K562 (cell line): ENCODE measurements around the gene ZNF709. TPM values are rescaled to one million over a fixed set of nuclear protein-coding genes. Genes with fewer than 3 reads are reported as not detected.
A peak's percentile ranks its signal among the peaks of the same experiment; 100 is the strongest.

Source experiments
- E2F3 ChIP-seq: fragments of 250-450 bp; sonication (Bioruptor Pico); IDR thresholded peaks from 2 replicates; pipeline ENCODE4 v1.4.0; 2020; ENCODE audit warnings: mild to moderate bottlenecking
- FOXP1 ChIP-seq: sonication (generic); formaldehyde crosslinking; IDR thresholded peaks from 2 replicates; pipeline ENCODE4 v1.8.0; 2022; ENCODE audit warnings: mild to moderate bottlenecking, missing genetic modification reagents
- HMGN3 ChIP-seq: IDR thresholded peaks from 2 replicates; pipeline ENCODE4 v1.6.1; 2011; ENCODE audit warnings: borderline replicate concordance, low read depth, mild to moderate bottlenecking, mixed read lengths, low read length; ENCODE audit not compliant: insufficient read length; ENCODE audit errors: extremely low read depth
- PHF21A ChIP-seq: fragments of 450-650 bp; IDR thresholded peaks from 2 replicates; pipeline ENCODE4 v1.6.1; 2017; ENCODE audit warnings: low read depth, borderline replicate concordance
- TAF7 ChIP-seq: fragments of 450-650 bp; IDR thresholded peaks from 2 replicates; pipeline ENCODE4 v1.6.1; 2016; ENCODE audit warnings: missing genetic modification characterization, missing compliant biosample characterization
- TEAD4 ChIP-seq, 2 experiments: sonication (generic) in 1 of 2; formaldehyde crosslinking in 1 of 2; IDR thresholded peaks; 2 replicates each; pipeline versions ENCODE4 v1.6.1 to v1.8.0; 2012 to 2022; ENCODE audit warnings: borderline replicate concordance in 1 of 2, inconsistent platforms in 1 of 2, low read length in 1 of 2, mild to moderate bottlenecking in 1 of 2, missing genetic modification reagents in 1 of 2
- XRCC3 ChIP-seq: fragments of 450-650 bp; IDR thresholded peaks from 2 replicates; pipeline ENCODE4 v1.6.1; 2017; ENCODE audit warnings: mild to moderate bottlenecking, moderate library complexity
- polyA plus RNA-seq, 8 experiments: library from polyadenylated mRNA; depleted of rRNA in 4 of 8; stranded (reverse) in 5 of 8; unstranded in 3 of 8; fragments of >200 nt; fragmentation: Nextera tagmentation in 2 of 8; fragmentation: Illumina TruSeq in 1 of 8; extraction: Ambion mirVana in 2 of 8; extraction: Trizol in 1 of 8; gene quantifications; 2 replicates each; pipeline versions ENCODE4 v1.2.1 to v1.2.3, GENCODE V29; 2011 to 2014; ENCODE audit warnings: inconsistent platforms in 1 of 8, missing spikeins in 1 of 8
- total RNA-seq, 7 experiments: library from RNA; depleted of rRNA in 6 of 7; stranded (reverse); fragments of >200 nt in 6 of 7; fragmentation: Illumina TruSeq in 2 of 7; extraction: Trizol in 2 of 7; gene quantifications; 2 replicates each; pipeline versions ENCODE4 v1.2.1 to v1.2.3, GENCODE V29; 2011 to 2021; ENCODE audit warnings: low replicate concordance in 1 of 7
- TF ChIP-seq, protein P1 (sequence below): IDR thresholded peaks from 2 replicates; pipeline ENCODE4 v1.6.1; 2016; ENCODE audit warnings: missing genetic modification characterization, missing compliant biosample characterization
- TF ChIP-seq, protein P2 (sequence below): sonication (generic); formaldehyde crosslinking; IDR thresholded peaks from 2 replicates; pipeline ENCODE4 v1.8.1; 2023; ENCODE audit warnings: mild to moderate bottlenecking, missing genetic modification reagents
- TF ChIP-seq, protein P3 (sequence below), 2 experiments: fragments of 450-650 bp in 1 of 2; sonication (generic) in 1 of 2; formaldehyde crosslinking in 1 of 2; IDR thresholded peaks; 2 replicates each; pipeline versions ENCODE4 v1.7.1 to v1.9.0; 2016 to 2022; ENCODE audit warnings: inconsistent platforms in 1 of 2, mild to moderate bottlenecking in 1 of 2, missing genetic modification reagents in 1 of 2

Gene ZNF709
- total and polyA plus RNA-seq, 9 of the 15 experiments (the other 6 are each of a cell fraction or from before 2014, with no cell fraction given) = 0.07 to 0.69 (median 0.18) TPM

DNA sequence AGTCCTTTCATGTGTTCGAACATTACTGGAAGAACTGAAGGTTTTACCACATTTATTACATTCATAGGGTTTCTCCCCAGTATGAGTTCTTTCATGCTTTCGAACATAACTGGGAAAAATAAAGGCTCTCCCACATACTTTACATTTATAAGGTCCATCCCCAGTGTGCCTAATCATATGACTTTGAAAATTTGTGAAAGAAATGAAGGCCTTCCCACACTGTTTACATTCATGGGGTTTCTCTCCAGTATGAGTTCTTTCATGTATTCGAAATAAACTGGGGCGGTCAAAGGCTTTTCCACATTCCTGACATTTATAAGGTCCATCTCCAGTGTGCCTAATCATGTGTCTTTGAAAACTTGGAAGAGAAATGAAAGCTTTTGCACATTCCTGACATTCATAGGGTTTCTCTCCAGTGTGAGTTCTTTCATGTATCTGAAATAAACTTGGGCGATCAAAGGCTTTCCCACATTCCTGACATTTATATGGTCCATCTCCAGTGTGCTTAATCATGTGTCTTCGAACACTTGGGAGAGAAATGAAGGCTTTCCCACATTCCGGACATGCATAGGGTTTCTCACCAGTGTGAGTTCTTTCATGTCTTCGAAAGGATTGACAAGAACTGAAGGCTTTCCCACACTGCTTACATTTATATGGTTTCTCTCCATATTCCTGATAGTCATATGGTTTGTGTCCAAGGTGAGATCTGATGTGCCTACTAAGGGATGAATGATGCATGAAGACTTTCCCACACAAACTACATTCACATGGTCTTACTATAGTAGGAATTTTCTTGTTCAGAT, 42.6 kb upstream of the ZNF709 start (continued):
- TF ChIP-seq, protein P1, sequence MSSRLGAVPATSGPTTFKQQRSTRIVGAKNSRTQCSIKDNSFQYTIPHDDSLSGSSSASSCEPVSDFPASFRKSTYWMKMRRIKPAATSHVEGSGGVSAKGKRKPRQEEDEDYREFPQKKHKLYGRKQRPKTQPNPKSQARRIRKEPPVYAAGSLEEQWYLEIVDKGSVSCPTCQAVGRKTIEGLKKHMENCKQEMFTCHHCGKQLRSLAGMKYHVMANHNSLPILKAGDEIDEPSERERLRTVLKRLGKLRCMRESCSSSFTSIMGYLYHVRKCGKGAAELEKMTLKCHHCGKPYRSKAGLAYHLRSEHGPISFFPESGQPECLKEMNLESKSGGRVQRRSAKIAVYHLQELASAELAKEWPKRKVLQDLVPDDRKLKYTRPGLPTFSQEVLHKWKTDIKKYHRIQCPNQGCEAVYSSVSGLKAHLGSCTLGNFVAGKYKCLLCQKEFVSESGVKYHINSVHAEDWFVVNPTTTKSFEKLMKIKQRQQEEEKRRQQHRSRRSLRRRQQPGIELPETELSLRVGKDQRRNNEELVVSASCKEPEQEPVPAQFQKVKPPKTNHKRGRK (tag) = no peak
- no peak for TF ChIP-seq E2F3 (CRISPR knock-in tag)
- TF ChIP-seq FOXP1 = no peak
- TF ChIP-seq, protein P2, sequence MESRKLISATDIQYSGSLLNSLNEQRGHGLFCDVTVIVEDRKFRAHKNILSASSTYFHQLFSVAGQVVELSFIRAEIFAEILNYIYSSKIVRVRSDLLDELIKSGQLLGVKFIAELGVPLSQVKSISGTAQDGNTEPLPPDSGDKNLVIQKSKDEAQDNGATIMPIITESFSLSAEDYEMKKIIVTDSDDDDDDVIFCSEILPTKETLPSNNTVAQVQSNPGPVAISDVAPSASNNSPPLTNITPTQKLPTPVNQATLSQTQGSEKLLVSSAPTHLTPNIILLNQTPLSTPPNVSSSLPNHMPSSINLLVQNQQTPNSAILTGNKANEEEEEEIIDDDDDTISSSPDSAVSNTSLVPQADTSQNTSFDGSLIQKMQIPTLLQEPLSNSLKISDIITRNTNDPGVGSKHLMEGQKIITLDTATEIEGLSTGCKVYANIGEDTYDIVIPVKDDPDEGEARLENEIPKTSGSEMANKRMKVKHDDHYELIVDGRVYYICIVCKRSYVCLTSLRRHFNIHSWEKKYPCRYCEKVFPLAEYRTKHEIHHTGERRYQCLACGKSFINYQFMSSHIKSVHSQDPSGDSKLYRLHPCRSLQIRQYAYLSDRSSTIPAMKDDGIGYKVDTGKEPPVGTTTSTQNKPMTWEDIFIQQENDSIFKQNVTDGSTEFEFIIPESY (CRISPR knock-in tag) = no peak
- peak; percentile 76 for TF ChIP-seq TEAD4 (IDR thresholded peaks at IDR 0.05; ENCODE audit: low read length)
- no peak for TF ChIP-seq TEAD4 (CRISPR knock-in tag; IDR thresholded peaks at IDR 0.05; ENCODE audit: borderline replicate concordance)
- no peak for TF ChIP-seq HMGN3
- TF ChIP-seq XRCC3 = peak; percentile 99
- no peak for TF ChIP-seq TAF7 (tag)
- no peak for TF ChIP-seq PHF21A
- TF ChIP-seq, protein P3, sequence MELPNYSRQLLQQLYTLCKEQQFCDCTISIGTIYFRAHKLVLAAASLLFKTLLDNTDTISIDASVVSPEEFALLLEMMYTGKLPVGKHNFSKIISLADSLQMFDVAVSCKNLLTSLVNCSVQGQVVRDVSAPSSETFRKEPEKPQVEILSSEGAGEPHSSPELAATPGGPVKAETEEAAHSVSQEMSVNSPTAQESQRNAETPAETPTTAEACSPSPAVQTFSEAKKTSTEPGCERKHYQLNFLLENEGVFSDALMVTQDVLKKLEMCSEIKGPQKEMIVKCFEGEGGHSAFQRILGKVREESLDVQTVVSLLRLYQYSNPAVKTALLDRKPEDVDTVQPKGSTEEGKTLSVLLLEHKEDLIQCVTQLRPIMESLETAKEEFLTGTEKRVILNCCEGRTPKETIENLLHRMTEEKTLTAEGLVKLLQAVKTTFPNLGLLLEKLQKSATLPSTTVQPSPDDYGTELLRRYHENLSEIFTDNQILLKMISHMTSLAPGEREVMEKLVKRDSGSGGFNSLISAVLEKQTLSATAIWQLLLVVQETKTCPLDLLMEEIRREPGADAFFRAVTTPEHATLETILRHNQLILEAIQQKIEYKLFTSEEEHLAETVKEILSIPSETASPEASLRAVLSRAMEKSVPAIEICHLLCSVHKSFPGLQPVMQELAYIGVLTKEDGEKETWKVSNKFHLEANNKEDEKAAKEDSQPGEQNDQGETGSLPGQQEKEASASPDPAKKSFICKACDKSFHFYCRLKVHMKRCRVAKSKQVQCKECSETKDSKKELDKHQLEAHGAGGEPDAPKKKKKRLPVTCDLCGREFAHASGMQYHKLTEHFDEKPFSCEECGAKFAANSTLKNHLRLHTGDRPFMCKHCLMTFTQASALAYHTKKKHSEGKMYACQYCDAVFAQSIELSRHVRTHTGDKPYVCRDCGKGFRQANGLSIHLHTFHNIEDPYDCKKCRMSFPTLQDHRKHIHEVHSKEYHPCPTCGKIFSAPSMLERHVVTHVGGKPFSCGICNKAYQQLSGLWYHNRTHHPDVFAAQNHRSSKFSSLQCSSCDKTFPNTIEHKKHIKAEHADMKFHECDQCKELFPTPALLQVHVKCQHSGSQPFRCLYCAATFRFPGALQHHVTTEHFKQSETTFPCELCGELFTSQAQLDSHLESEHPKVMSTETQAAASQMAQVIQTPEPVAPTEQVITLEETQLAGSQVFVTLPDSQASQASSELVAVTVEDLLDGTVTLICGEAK (IDR thresholded peaks at IDR 0.05) = peak; percentile 66
- TF ChIP-seq, protein P3 (CRISPR knock-in tag; IDR thresholded peaks at IDR 0.05) = no peak
